Measurements from ENCODE around the gene GLT1D1.
A peak's percentile ranks its signal among the peaks of the same experiment; 100 is the strongest.
"Not testable (repeated sequence)": the region's sequence is repeated elsewhere in the genome, so short reads cannot be mapped to it uniquely, and the experiment has no call there.

Gene GLT1D1

GRCh38 chr12:128852885-128853599, at the start of gene GLT1D1:
TSS of gene GLT1D1 (plus strand) at chr12:128853478. CDS start at chr12:128853582, 104 bp downstream.
- ATAC-seq: no peak

GRCh38 chr12:128803788-128804187, 49.5 kb upstream of the GLT1D1 start:
- H3K4me1 Mint-ChIP-seq: peaks cover 21% of the 10 kb centered on the region
- H3K36me3 Mint-ChIP-seq (ENCODE audit: low read depth): peaks cover 74% of the 10 kb centered on the region
- H3K9me3 Mint-ChIP-seq: no peaks in the 10 kb centered on the region
- ATAC-seq (no peak), DNase-seq (no peak)
- no peak overlapping the region for H3K4me3 Mint-ChIP-seq
- H3K27me3 Mint-ChIP-seq: no peaks in the 10 kb centered on the region
- no peak overlapping the region for H3K27ac Mint-ChIP-seq

More at GRCh38 chr12:128852885-128853599, at the start of gene GLT1D1:
- peak within 1 kb of the TSS; percentile 32 for H3K4me3 Mint-ChIP-seq
- no peak for DNase-seq
- no peak within 1 kb of the TSS for H3K27ac Mint-ChIP-seq
- no peaks in the 10 kb centered on the region for H3K36me3 Mint-ChIP-seq (ENCODE audit: low read depth)
- H3K4me1 Mint-ChIP-seq: no peaks in the 10 kb centered on the region
- no peaks in the 10 kb centered on the region for H3K9me3 Mint-ChIP-seq
- peaks cover 36% of the 10 kb centered on the region for H3K27me3 Mint-ChIP-seq

GRCh38 chr12:128804762-128805161, 48.5 kb upstream of the GLT1D1 start:
- Mint-ChIP-seq H3K27ac (no peak overlapping the region), H3K9me3 (no peaks in the 10 kb centered on the region), H3K4me1 (peaks cover 23% of the 10 kb centered on the region), H3K4me3 (no peak overlapping the region), H3K36me3 (ENCODE audit: low read depth) (peaks cover 73% of the 10 kb centered on the region), H3K27me3 (no peaks in the 10 kb centered on the region)
- no peak for ATAC-seq
- DNase-seq: no peak

GRCh38 chr12:128805406-128805805, 47.9 kb upstream of the GLT1D1 start:
- ATAC-seq, H3K27ac Mint-ChIP-seq, H3K4me3 Mint-ChIP-seq, H3K27me3 Mint-ChIP-seq, DNase-seq, H3K9me3 Mint-ChIP-seq: not testable (repeated sequence)
- peaks cover 30% of the 10 kb centered on the region for H3K4me1 Mint-ChIP-seq
- peaks cover 67% of the 10 kb centered on the region for H3K36me3 Mint-ChIP-seq (ENCODE audit: low read depth)

GRCh38 chr12:128806573-128806972, 46.7 kb upstream of the GLT1D1 start:
- Mint-ChIP-seq H3K9me3 (no peaks in the 10 kb centered on the region), H3K27me3 (no peaks in the 10 kb centered on the region), H3K36me3 (ENCODE audit: low read depth) (peaks cover 56% of the 10 kb centered on the region), H3K4me3 (no peak overlapping the region), H3K27ac (no peak overlapping the region), H3K4me1 (peaks cover 36% of the 10 kb centered on the region)
- no peak for DNase-seq
- ATAC-seq: no peak

- DNase-seq (no peak), ATAC-seq (no peak)
- no peak overlapping the region for H3K27ac Mint-ChIP-seq
- no peaks in the 10 kb centered on the region for H3K9me3 Mint-ChIP-seq
- peaks cover 56% of the 10 kb centered on the region for H3K36me3 Mint-ChIP-seq (ENCODE audit: low read depth)
- no peak overlapping the region for H3K4me3 Mint-ChIP-seq
- H3K27me3 Mint-ChIP-seq: no peaks in the 10 kb centered on the region
- peaks cover 35% of the 10 kb centered on the region for H3K4me1 Mint-ChIP-seq
Observed at GRCh38 chr12:128807161-128807724, 46.0 kb upstream of the GLT1D1 start.

- ATAC-seq (no peak), DNase-seq (no peak)
- Mint-ChIP-seq H3K4me3 (no peak overlapping the region), H3K27me3 (no peaks in the 10 kb centered on the region), H3K27ac (no peak overlapping the region), H3K36me3 (ENCODE audit: low read depth) (peaks cover 53% of the 10 kb centered on the region), H3K4me1 (peaks cover 40% of the 10 kb centered on the region), H3K9me3 (no peaks in the 10 kb centered on the region)
Observed at GRCh38 chr12:128808651-128809050, 44.6 kb upstream of the GLT1D1 start.

- peaks cover 59% of the 10 kb centered on the region for H3K36me3 Mint-ChIP-seq (ENCODE audit: low read depth)
- DNase-seq (no peak), ATAC-seq (peak; percentile 72)
- peak overlapping the region; percentile 69 for H3K27ac Mint-ChIP-seq
- H3K4me3 Mint-ChIP-seq: no peak overlapping the region
- H3K4me1 Mint-ChIP-seq: peaks cover 44% of the 10 kb centered on the region
- H3K27me3 Mint-ChIP-seq: no peaks in the 10 kb centered on the region
- no peaks in the 10 kb centered on the region for H3K9me3 Mint-ChIP-seq
Observed at GRCh38 chr12:128810182-128811127, 42.8 kb upstream of the GLT1D1 start.

GRCh38 chr12:128811806-128812205, 41.5 kb upstream of the GLT1D1 start:
- Mint-ChIP-seq H3K4me1 (peaks cover 55% of the 10 kb centered on the region), H3K36me3 (ENCODE audit: low read depth) (peaks cover 56% of the 10 kb centered on the region), H3K27me3 (no peaks in the 10 kb centered on the region), H3K27ac (peak overlapping the region; percentile 55), H3K9me3 (no peaks in the 10 kb centered on the region), H3K4me3 (peak overlapping the region; percentile 36)
- no peak for ATAC-seq
- DNase-seq: no peak

- no peak for DNase-seq
- Mint-ChIP-seq H3K27me3 (no peaks in the 10 kb centered on the region), H3K9me3 (no peaks in the 10 kb centered on the region), H3K4me3 (no peak overlapping the region), H3K4me1 (peaks cover 70% of the 10 kb centered on the region), H3K36me3 (ENCODE audit: low read depth) (peaks cover 55% of the 10 kb centered on the region), H3K27ac (no peak overlapping the region)
- ATAC-seq: no peak
Observed at GRCh38 chr12:128813392-128813791, 39.9 kb upstream of the GLT1D1 start.

- Mint-ChIP-seq H3K4me1 (peaks cover 74% of the 10 kb centered on the region), H3K9me3 (no peaks in the 10 kb centered on the region), H3K27ac (no peak overlapping the region), H3K4me3 (no peak overlapping the region), H3K36me3 (ENCODE audit: low read depth) (peaks cover 50% of the 10 kb centered on the region), H3K27me3 (no peaks in the 10 kb centered on the region)
- no peak for DNase-seq
- ATAC-seq: peak; percentile 41
Observed at GRCh38 chr12:128813883-128814282, 39.4 kb upstream of the GLT1D1 start.

GRCh38 chr12:128814411-128815261, 38.6 kb upstream of the GLT1D1 start:
- ATAC-seq: no peak
- H3K4me3 Mint-ChIP-seq: no peak overlapping the region
- H3K9me3 Mint-ChIP-seq: no peaks in the 10 kb centered on the region
- no peak overlapping the region for H3K27ac Mint-ChIP-seq
- peaks cover 78% of the 10 kb centered on the region for H3K4me1 Mint-ChIP-seq
- no peak for DNase-seq
- H3K36me3 Mint-ChIP-seq (ENCODE audit: low read depth): peaks cover 49% of the 10 kb centered on the region
- H3K27me3 Mint-ChIP-seq: no peaks in the 10 kb centered on the region

GRCh38 chr12:128815779-128816642, 37.3 kb upstream of the GLT1D1 start:
- Mint-ChIP-seq H3K27me3 (no peaks in the 10 kb centered on the region), H3K4me1 (peaks cover 76% of the 10 kb centered on the region), H3K9me3 (no peaks in the 10 kb centered on the region), H3K4me3 (no peak overlapping the region), H3K27ac (peak overlapping the region; percentile 35), H3K36me3 (ENCODE audit: low read depth) (peaks cover 59% of the 10 kb centered on the region)
- ATAC-seq (no peak), DNase-seq (no peak)
